Thyroid gland (tissue), 4 donors: ENCODE results near the gene ETS1.

Source experiments
- CTCF ChIP-seq, 6 experiments: fragments of 200-600 bp in 3 of 6; fragments of 450-650 bp in 3 of 6; sonication (generic) in 3 of 6; IDR thresholded peaks; one replicate each; pipeline ENCODE4 v1.5.1; 2016 to 2019; ENCODE audit warnings: antibody characterized with exemption in 6 of 6, mild to moderate bottlenecking in 2 of 6, inconsistent platforms in 1 of 6, moderate library complexity in 1 of 6
- POLR2A ChIP-seq, 2 donors: fragments of 450-650 bp; IDR thresholded peaks; one replicate each; pipeline ENCODE4 v1.6.1; 2017; ENCODE audit warnings: antibody characterized with exemption in 2 of 2, mild to moderate bottlenecking in 2 of 2, moderate library complexity in 1 of 2

- TF ChIP-seq CTCF (IDR thresholded peaks at IDR 0.05) (no peak), POLR2A (IDR thresholded peaks at IDR 0.05) (no peak)
Measured at GRCh38 chr11:128506356-128506755, 81.0 kb downstream of the ETS1 start.
